Effector CD4-positive, alpha-beta T cell (primary cell): Measurements from ENCODE around the gene KCNQ1.

Source experiments
- DNase-seq: peaks from one replicate; pipeline ENCODE4 v3.0.0-alpha.2; 2020

KCNQ1 gene

GRCh38 chr11:2791521-2792380 is 346.9 kb downstream of the KCNQ1 start:
- DNase-seq, result no peak

GRCh38 chr11:2792381-2793250 is 347.8 kb downstream of the KCNQ1 start:
- DNase-seq, result no peak

- no peak for DNase-seq
These were observed 348.9 kb downstream of the KCNQ1 start for GRCh38 chr11:2793701-2794045.

GRCh38 chr11:2794046-2794967 is 349.5 kb downstream of the KCNQ1 start:
- DNase-seq, result no peak

- DNase-seq, result peak; percentile 0
These were observed 350.1 kb downstream of the KCNQ1 start for GRCh38 chr11:2794968-2795322.

DNA sequence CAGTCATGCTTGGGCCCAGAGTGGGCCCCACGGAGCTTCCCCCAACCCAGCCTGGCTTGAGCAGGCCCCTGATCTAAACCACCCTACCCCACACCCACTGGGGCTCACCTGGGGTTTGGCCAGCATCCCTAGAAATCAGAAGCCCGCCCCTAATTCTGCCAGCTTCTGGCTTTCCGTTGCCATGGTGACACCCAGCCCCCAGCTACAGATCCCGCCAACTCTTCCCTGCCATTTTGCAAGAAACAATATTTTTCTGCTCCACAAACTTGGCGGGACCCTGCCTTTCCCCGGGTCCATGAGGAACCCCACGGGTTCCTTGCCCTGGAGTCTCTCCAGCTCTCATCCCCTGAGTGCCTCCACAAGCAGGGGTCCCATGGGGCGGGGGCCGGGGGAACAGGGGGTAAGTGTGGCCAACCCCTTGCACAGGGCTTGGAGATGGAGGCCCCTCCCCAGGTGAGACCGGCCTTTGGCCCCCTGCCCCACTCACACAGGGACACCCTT is 350.7 kb downstream of the KCNQ1 start:
- DNase-seq, result no peak

GRCh38 chr11:2796091-2796490 is 351.3 kb downstream of the KCNQ1 start:
- peak; percentile 0 for DNase-seq

GRCh38 chr11:2796508-2797113 is 351.8 kb downstream of the KCNQ1 start:
- DNase-seq, result peak; percentile 1

DNA sequence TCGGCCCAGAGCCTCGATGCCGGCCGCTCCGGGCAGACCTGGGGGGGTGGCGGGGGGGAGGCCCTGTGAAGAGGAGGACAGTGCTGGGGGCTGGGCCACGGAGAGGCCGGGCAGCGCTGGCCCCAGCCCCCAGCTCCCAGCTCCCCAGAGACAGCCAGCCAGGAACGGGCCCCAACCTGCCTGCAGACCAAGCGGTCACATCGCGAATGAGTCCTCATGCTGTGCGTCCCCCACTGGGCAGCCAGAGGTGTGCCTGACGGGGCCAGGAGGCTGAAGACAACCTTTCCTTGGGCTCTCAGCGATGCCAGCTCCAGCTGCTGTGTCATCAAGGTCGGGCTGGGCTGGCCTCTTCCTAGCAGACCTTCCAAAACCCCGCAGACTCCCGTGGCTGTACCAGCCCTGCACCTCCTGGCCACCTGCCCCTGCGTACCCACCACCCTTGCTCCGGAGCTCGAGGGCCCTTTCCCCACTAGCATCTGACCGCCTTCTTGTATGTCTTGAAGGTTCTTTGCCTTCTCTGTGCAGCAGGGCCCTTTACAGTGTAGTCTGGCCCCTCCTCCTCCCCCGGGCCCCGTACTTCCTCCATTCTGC is 352.4 kb downstream of the KCNQ1 start:
- peak; percentile 1 for DNase-seq

DNA sequence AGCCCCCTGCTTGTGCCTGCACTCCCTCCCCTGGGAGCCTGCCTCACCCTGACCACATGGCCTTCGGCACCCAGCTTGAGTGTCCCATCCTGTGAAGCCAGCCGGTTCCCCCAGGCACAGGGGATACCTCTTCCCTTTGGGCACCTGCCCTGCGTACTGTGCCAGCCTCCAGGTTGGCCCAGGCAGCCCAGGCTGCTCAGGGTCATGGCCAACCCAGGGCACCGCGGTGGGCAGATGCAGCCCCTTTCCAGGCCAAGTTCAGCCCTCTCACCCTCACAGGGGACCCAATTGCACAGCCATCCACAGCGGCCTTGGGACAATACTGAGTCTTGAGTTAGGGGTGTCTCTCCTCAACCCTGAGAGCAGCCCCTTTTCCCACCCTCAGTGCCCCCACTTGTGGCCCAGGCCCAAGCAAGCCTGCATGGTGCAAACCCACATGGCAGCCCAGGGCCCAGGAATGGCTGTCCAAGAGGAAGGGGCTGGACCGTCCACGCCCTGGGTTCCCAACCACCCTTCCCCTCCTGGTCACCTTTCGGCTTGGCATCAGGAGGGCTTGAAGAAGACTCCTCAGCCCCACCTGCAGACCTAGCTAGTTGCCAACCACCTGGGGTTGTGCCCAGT is 353.0 kb downstream of the KCNQ1 start:
- DNase-seq, result no peak

DNA sequence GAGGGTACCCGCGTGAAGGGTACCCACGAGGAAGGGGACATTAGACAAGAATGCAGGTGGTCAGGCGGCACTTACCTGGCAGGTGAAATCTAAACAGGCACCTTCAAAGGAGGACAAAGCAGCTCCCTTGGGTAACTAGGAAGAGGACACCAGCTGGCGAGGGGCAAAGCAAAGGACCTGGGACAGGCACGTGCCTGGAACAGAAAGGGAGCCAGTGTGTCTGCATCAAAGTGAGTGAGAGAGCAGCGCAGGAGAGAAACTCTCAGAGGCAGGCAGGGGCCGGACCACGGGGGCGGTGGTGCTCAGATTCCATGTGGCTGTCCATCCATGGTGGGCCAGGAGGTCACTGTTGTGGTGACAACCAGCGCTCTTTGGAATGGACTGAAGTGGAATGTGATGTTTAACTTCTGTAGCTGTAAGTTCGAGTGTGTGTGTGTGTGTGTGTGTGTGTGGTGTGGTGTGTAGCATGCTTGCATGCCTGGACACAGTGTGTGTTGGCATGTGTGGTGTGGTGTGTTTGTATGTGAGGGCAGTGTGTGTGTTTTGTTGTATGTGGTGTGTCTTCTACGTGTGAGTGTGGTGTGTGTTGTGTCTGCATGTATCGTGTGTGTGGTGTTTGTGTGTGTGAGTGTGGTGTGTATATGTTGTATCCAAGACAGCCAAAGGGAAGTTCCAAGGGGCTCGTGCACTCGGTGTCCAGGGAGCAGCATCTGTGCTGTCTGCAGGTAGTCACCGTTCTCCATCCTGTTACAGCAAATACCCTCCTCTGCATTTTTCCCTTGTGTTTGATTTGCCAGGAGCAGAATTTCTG is 354.3 kb downstream of the KCNQ1 start:
- no peak for DNase-seq

DNA sequence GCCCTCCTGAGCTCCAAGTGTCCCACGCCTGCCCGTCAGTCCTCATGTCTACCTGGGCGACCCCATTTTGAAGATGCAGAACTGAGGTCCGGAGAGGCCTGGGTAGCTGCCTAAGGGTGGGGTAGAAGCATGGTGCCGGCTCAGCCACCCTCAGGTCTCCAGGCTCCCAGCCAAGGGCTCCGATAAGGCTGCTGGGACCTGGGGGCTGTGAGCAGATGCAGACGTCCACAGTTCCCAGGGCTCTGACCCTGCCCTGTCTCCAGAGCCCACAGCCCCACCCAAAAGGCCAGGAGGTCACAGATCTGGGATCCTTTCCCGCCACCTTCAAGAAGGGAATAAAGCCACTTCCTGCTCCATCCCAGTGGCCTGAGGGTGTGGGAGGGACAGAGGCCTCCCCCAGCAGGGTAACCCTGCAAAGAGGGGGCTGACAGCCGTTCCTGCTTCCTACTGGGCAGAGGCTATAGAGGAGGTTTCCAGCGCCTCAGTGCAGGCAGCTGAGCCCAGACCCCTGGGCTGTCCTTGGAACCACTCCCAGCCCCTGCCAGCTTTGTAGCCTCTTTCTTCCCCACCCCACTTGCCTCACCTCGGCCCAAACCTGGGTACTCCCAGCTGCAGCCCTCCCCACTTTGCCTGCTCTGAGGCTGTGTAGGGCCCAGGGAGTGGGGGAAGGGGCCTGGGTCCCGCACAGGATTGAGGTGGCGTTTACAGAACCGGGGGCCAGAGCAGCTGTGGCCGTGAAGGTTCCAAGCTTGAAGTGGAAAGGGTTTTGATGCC is 355.3 kb downstream of the KCNQ1 start:
- DNase-seq, result peak; percentile 1

- DNase-seq, result peak; percentile 1
These were observed 356.1 kb downstream of the KCNQ1 start for GRCh38 chr11:2800655-2801531.

DNA sequence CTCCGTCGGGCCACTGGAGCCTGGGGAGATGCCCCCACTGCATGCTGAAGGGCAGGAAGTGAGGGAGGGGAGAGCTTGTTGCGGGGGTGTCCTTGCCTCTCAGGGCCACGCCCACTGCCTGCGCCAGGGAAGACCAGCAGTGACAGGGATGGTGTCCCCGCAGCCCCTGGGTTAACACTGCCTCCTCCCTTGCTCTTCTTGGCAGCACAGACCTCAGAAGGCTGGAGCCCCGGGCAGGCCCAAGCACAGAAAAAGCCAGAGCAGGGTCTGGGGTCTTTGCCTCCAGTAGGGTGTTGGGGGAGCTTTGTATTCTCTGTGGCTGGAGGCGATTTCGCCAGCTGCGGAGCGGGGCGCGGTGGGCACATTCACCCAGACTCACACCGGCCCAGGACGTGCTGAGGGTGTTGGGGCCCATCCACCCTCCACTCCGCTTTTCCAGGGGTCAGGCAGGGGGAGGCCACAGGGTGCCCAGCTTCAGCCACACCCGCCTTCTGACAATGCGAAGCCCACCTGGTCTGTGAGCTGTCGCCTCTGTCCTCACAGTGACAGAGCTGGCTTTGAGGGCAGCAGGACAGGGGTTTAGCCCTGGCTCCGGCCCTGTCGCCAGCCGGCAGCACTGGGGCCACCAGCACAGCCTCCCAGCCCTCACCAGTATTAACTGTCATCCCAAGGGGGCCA is 357.0 kb downstream of the KCNQ1 start:
- peak; percentile 1 for DNase-seq

- DNase-seq, result peak; percentile 0
These were observed 357.8 kb downstream of the KCNQ1 start for GRCh38 chr11:2802389-2803185.

GRCh38 chr11:2803186-2804091 is 358.6 kb downstream of the KCNQ1 start:
- DNase-seq, result peak; percentile 0
